HG02759 (cell line): ENCODE measurements around the gene GM2A.
"Not testable (repeated sequence)": the region's sequence is repeated elsewhere in the genome, so short reads cannot be mapped to it uniquely, and the experiment has no call there.

Source experiments
- ATAC-seq: cut with Tn5 transposase; IDR thresholded peaks from one replicate; pipeline ENCODE4 v1.9.1; 2021; ENCODE audit warnings: mild to moderate bottlenecking, moderate library complexity; ENCODE audit not compliant: unreplicated experiment

GM2A gene

DNA sequence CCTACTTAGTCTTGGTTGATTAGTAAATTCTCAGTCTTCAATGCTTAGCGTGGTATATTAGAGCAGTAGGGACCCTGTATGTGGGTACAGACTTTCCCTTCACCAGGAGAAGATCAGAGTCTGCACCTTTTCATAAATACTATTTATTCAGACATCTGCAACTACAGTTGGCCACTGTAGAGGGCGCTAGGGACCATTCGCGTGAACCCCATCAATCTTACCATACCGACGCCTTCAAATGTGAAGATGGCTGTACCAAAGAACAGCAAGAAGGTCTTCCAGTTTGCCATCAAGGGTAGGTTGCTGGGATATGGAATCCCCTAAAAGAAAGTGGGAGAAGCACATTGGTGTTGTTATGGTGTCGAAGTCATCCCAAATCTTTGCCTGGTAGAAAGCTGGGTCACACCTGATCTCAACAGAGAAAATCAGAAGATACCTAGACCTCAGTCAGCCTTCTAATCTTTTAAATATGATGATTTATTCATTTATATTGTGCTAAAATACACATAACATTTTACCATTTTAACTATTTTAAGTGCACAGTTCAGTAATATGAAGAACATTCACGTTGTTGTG lies 31.5 kb downstream of the GM2A start:
- ATAC-seq = no peak

DNA sequence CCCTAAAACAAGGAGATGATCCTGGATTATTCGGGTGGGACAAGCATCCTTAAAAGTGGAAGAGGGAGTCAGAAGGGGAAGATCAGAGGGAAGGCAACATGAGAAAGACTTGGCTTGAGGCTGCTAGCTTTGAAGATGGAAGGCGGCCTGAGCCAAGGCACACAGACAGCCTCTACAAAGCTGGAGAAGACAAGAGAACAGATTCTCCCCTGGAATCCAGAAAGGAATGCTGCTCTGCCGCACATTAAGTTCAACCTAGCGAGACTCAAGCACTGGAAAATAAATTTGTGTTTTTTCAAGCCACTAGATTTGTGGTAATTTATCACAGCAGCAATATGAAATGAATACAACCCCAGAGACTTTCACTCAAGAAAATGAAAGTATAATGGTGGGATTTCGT lies 32.7 kb downstream of the GM2A start:
- ATAC-seq = no peak

DNA sequence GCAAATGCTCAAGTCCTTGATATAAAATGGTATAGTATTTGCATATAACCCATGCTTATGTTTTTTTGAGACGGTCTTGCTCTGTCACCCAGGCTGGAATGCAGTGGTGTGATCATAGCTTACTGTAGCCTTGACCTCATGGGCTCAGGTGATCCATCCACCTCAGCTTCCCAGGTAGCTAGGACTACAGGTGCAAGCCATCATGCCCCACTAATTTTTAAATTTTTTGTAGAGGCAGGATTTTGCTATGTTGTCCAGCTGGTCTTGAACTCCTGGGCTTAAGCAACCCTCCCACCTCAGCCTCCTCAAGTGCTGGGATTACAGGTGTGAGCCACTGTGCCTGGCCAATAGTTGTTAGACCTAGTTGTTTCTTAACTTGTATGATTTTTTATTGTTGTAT lies 33.3 kb downstream of the GM2A start:
- no peak for ATAC-seq

DNA sequence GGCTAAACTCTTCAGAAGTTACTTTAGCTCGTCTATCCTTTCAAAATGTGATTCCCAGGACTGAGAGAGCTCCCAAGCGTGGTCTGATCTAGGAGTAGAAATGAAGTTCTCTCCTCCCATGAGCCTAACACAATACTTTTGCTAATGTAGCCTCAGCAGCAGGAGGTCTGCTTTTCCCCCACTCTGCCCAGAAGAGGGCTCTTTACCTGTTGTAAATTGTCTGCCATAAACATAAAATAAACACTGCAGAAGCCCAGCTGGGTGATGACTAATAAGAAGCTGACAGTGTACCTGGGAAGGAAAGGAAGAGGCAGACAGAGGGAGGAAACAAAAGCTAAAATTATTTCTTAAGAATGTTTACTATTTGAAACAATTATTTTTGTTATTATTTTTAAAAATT lies 35.2 kb downstream of the GM2A start:
- peak; percentile 44 for ATAC-seq

DNA sequence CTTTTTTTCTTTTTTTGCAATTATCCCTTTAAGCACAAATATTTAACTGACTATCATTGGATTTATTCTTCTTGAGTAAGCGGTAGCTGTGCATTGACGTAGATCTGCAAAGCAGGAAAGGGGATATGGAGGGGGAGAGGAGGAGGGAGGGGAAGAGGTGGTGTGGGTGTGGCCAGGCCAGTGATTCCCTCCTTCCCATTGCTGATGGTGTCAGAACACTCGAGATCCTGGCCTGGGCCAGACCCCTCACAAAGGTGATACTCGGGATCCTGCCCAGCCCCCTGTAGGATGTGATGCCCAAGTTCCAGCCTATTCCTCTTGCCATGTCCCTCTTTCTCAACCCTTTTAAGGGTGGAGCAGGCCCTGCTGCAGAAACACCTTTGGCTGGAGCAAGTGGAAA lies 40.6 kb downstream of the GM2A start:
- no peak for ATAC-seq

DNA sequence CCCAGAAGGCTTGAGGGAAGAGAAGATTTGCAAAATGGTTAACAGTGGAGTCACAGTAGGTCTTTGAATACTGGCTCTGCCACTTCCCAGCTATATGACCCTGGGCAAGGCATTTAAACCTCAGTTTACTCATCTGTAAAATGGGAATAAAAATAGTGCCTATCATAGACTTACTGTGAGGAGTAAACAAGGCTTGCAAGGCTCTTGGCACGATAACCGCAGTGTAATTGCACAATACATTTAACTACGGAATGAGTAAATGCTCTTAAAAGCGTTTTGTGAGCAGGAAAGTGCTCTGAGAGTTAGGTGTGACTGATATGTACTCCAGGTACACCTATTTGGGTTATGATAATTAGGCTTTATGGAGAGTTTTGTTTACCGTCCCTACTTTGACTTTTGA lies 42.2 kb downstream of the GM2A start:
- ATAC-seq = no peak

DNA sequence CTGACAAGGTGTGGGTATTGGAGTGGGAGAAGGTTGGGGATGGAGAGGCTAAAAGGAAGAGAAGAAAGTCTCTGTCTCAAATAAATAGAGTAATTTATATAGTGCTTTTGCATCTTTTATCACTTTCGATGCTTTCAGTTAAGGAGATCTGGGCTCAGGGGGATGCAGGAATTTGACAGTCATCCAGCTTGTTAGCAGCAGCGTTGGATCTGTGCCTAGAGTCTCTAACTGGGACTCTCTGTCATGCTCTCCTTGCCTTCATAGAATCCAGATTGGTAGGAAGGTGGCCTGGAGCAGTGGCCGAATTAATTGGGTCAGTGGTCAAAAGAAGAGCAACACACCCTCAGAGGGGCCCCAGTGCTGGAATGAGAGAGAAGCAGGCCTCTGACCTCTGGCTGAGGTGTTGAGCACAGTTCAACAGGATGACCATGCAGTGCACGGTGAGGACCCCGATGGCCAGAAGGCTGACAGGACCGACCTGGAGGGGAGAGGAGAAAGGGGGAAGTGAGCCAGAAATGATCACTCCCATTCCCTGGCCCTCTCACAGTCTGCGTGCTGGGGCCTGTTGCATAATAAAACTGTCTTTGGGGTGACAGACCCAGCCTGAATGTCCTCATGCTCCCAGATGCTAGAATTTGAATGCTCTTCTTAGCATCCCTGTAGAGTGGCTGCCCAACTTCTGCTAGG lies 42.9 kb downstream of the GM2A start:
- ATAC-seq = no peak

DNA sequence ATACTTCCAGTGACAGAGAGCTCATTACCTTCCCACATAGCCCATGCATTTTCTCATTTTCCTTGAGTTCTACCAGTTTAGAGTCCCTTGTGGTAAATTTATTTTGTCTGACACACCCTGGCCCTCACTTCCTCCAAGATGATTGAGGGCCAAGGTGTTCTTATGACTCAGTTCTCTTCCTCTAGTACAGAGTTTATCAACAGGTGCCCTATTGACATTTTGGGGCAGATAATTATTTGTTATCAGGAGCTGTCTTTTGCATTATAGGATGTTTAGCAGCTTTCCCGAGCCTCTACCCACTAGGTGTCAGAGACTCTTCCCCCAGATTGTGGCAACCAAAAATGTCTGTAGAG lies 43.5 kb downstream of the GM2A start:
- ATAC-seq = no peak

DNA sequence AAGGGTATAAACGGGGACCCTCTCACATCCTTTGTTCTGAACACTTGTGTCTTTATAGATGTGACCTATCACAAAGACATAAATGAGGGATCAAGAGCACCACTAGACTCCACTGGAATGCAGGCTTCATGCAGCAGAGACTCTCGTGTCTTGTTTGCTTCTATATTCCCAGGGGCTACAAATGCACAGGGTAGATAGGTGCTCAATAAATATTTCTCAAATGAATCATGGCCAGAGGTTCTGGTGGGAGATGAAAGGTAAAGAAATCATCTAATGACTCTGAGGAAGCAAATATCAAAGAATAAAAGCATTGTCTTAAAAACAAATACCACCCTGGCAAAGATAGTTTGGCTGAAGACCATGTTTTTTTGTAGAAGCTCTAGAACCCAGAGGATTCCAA lies 44.0 kb downstream of the GM2A start:
- ATAC-seq = no peak

DNA sequence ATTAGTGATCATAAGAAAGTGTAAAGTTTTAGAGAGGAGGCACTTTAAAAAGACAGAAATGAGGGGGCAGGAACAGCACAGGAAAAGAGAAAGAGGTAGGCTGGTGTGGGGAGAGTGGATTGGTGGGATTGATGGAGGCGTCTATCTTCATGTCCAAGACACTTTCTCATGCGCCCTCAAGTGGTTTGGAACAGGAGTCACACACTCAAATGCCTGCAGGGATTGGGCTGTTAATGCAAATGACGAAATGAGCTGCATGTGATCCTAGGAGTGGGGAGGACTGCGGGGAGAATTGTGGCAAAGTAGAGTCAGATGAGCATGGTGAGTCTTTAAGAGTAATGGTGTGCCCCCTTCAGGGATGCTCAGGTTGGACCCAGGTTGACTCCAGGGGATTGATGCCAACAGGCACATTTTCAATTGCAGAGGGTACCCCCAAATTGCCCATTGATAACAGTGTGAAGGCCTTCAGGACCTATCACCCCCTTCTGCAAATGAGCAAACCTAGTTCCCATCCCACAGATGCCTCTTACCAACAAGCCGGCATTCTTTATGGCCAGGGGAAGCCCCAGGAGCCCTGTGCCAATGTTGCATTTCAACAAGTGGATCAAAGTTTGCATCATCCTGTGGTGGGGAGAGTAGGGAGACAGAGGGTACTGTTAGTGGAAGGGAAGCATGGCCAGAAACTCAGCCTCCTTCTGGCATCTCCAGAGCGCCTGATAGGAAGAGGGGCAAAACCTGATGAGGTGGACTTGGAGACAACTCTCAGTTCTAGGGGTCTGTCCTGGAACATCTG lies 45.3 kb downstream of the GM2A start:
- ATAC-seq = peak; percentile 86

DNA sequence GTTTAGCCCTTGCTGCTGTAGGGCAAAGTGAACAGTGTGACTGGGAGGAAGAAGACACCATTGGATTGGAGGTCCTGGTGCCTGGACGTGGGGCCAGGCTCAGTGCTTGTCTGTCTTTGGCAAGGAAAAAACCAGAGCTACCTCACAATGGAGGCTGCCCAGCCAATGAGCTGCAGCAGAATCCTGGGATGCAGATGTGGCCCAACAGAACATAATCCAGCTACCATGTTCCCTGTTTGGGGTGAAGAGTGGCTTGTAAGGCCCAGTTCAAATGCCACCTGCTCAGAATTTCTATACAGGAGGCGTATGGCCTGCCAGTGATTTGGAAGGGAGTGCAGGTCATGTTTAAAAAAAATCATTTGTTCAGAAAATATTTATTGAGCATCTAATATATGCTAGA lies 50.7 kb downstream of the GM2A start, which contains the start of gene SLC36A3:
SLC36A3 (minus strand) TSS at position 101 of the 400 bp plus-strand sequence. CDS start 412 bp downstream, outside the sequence.
- ATAC-seq = no peak

DNA sequence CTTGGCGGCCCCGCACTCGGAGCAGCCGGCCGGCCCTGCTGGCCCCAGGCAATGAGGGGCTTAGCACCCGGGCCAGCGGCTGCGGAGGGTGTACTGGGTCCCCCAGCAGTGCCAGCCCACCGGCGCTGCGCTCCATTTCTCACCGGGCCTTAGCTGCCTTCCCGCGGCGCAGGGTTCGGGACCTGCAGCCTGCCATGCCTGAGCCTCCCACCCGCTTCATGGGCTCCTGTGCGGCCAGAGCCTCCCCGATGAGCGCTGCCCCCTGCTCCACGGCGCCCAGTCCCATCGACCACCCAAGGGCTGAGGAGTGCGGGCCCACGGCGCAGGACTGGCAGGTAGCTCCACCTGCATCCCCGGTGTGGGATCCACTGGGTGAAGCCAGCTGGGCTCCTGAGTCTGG lies 56.3 kb downstream of the GM2A start:
- ATAC-seq = not testable (repeated sequence)

DNA sequence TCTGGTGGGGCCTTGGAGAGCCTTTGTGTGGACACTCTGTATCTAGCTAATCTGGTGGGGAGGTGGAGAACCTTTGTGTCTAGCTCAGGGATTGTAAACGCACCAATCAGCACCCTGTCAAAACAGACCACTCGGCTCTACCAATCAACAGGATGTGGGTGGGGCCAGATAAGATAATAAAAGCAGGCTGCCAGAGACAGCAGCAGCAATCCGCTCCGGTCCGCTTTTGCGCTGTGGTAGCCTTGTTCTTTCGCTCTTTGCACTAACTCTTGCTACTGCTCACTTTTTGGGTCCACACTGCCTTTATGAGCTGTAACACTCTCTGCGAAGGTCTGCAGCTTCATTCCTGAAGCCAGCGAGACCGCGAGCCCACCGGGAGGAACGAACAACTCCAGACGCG lies 56.8 kb downstream of the GM2A start:
- not testable (repeated sequence) for ATAC-seq

DNA sequence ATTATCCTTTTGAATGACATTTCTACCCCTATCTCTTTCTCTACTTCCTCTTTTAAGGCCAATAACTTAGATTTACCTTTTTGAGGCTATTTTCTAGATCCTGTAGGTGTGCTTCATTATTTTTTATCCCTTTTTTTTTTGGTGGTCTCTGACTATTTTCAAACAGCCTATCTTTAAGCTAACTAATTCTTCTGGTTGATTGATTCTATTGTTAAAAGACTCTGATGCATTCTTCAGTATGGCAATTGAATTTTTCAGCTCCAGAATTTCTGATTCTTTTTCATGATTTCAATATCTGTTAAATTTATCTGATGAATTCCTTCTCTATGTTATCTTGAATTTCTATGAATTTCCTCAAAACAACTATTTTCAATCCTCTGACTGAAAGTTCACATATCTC lies 57.9 kb downstream of the GM2A start:
- ATAC-seq = no peak

DNA sequence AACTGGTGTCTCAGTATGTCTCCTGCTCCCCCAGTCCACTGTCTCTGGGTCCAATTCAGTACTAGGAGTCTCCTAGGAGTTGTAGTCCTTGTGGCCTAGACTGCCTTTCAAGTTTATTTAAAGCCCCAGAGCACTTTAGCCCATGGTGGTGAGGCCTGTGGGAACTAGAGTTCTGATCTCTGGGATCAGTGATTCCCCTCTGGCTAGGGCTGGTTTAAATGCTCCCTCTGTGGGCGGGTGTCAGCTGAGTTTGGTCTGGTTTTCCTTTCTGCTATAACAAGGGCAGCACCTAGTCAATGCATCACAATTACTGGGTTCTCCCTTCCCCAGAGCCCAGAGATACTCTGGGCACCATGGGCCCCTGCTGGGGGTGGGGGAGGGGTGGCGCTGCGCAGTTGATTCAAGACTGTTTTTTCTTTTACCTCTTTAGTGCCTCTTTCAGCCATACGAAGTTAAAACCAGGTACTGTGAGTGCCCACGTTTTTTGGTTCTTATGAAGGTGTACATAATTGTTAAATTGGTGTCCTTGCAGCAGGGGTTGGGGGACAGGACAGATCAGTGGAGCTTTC lies 59.9 kb downstream of the GM2A start:
- ATAC-seq = no peak

DNA sequence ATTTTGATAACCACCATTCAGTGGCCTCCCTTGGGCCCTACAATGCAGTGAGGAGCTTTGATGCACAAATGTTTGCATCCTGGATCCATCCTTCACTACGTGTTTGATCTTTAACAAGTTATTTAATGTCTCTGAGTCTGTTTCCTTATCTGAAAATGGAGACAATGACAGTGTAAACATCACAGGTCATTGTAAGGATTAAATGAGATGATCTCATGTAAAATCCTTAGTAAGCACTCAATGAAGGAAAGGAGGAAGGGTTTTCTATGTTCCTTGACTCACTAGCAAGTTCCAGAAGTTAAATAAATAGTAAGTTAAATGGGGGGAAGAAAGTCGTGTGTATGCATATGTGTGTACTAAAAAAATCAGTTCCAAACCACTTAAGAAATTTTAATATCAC lies 60.4 kb downstream of the GM2A start:
- ATAC-seq = no peak

DNA sequence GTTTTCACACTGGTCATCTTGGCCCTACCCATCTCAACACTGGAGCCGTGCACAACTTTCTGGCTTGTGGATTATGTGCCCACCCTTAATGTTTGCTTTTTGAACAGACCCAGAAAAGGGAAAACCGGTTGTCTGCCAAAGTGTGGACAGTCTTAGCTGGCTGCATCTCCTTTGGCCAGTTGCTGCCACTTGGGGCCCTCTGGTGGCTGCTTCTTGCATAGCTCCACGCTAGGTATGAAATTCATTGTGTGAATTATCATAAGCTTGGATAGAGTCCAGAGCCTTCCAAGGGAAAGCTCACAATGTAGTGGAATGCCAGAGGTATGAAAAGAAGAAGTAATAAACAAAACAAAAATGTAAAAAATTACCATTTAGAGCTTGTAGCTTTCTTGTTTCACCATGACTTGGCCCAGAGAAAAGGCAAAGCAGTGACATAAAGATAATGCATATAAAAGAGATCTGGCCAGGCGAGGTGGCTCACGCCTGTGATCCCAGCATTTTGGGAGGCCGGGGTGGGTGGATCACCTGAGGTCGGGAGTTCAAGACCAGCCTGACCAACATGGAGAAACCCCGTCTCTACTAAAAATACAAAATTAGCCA lies 63.1 kb downstream of the GM2A start:
- peak; percentile 75 for ATAC-seq

DNA sequence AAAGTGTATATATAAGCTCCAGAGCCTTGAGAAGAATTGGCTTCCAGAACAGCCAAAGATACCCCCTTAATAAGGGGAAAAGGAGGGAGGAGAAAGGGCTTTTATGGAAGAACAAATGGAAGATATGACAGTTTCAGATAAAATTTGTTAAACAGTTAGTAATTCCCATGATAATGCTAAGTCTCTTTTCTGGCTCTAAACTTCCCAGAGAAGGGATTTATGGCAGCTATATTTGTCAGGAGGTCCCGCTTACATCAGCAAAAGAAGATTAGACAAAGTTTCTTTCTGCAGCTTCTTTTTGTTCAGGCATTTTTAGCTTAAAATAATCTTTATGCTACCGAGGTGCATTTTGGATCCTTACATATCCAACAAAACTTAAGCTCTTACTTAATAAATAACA lies 64.9 kb downstream of the GM2A start:
- no peak for ATAC-seq

DNA sequence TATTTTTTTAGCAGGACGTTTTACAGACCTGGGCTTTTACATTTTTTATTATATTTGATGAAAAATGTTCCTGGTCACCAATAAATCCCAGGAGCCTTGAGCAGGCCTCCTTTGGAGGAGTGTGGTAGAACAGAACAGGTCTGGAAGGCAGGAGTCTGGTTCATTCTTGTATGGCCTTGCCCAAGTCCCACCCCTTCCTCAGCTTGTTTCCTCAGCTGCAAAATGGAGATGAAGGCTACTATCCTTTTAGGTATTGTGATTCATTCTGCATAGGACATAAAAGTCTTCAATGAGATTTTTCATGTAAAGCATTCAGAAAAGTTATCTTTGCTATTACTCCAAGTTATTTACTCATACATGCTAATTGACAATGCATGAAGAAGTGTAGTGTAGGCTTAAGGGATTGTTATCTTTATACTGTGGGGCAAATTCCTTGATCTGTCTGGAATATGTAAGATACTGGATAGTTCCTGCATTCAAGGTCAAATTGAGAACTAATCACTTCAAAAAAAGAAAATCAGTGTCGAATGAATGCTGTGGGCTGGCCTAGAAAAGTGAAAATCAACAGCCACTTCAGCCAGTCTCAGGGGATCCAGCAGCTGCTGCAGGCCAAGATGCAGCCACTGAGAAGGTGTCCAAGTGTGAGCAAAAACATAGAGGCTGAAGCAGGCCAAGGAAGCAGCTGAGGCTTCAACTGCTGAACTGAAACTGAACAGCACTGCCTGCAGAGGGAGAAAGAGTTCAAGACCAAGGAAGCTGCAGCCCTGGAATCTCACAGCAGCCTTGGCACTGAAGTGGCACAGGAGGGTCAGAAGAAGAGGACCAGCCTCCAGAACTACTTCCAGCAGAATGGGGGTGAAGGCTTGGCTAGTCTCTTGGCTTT lies 66.1 kb downstream of the GM2A start:
- peak; percentile 79 for ATAC-seq
